HCT116 (cell line): Measurements from ENCODE around the gene PCDH17. TPM values are rescaled to one million over a fixed set of nuclear protein-coding genes. Genes with fewer than 3 reads are reported as not detected.

Source experiments
- ATAC-seq: fragments of 200-7000 bp; cut with Tn5 transposase; 2 replicates; pipeline ENCODE4 v1.9.1; 2020; ENCODE audit warnings: mild to moderate bottlenecking, moderate library complexity
- BruUV-seq: library from RNA; stranded (reverse); fragments of 400-500 nt; replicated peaks from 2 replicates; lab custom pipeline; 2021; lab: Mats Ljungman, UMichigan
- CTCF ChIA-PET: fragments of 300-600 bp; sonication (Branson Sonifier 250); formaldehyde crosslinking; loops from one replicate; lab custom pipeline; 2021; ENCODE audit warnings: antibody characterized with exemption; lab: Charles Lee
- POLR2A ChIA-PET: fragments of 300-600, 350-600 bp; sonication (Branson Sonifier 250); formaldehyde crosslinking; loops from one replicate; lab custom pipeline; 2021; ENCODE audit warnings: antibody characterized with exemption; lab: Charles Lee
- RAD21 ChIA-PET, 2 experiments: fragments of 300-600 bp; sonication (Branson Sonifier 250); formaldehyde crosslinking; loops; one replicate each; lab custom pipeline; 2023; ENCODE audit warnings: low total read pairs in 2 of 2; ENCODE audit not compliant: uncharacterized antibody in 2 of 2, unreplicated experiment in 2 of 2, low non-redundant PET in 1 of 2; lab: Charles Lee
- DNase-seq: peaks from one replicate; pipeline ENCODE4 v3.0.0-alpha.2; 2010; ENCODE audit warnings: low read depth, low spot score
- H2AFZ ChIP-seq: fragments of 200-600 bp; shearing (Covaris generic), sonication (generic); 2 replicates; pipeline ENCODE4 v1.6.1; 2017; ENCODE audit warnings: low read depth, mixed run types, mixed read lengths, antibody characterized with exemption, low read length; ENCODE audit not compliant: poor library complexity, severe bottlenecking
- H3K27ac ChIP-seq: 2 replicates; pipeline ENCODE4 v1.5.1; 2012; ENCODE audit warnings: low read depth, low read length
- H3K27me3 ChIP-seq: fragments of 200-600 bp; sonication (generic); 2 replicates; pipeline ENCODE4 v1.6.1; 2016; ENCODE audit warnings: mixed run types, low read length, mixed read lengths; ENCODE audit not compliant: insufficient read depth
- H3K36me3 ChIP-seq, 2 experiments: fragments of 200-500 bp in 1 of 2; fragments of 200-600 bp in 1 of 2; sonication (Bioruptor generic) in 1 of 2; sonication (generic) in 1 of 2; 2 replicates each; pipeline versions ENCODE4 v1.5.1 to v1.6.1; 2014 to 2016; ENCODE audit warnings: low read length in 2 of 2, inconsistent platforms in 1 of 2, mixed read lengths in 1 of 2, mixed run types in 1 of 2; ENCODE audit not compliant: insufficient read depth in 2 of 2, control insufficient read depth in 1 of 2
- H3K4me1 ChIP-seq, 2 experiments: fragments of 200-600 bp in 1 of 2; sonication (generic) in 1 of 2; 2 replicates each; pipeline versions ENCODE4 v1.5.1 to v1.6.1; 2012 to 2017; ENCODE audit warnings: low read length in 2 of 2, inconsistent platforms in 1 of 2, mild to moderate bottlenecking in 1 of 2, mixed read lengths in 1 of 2, mixed run types in 1 of 2, moderate library complexity in 1 of 2; ENCODE audit not compliant: insufficient read depth in 2 of 2, control insufficient read depth in 1 of 2
- H3K4me2 ChIP-seq: fragments of 200-600 bp; sonication (generic); 2 replicates; pipeline ENCODE4 v1.6.1; 2017; ENCODE audit warnings: mixed run types, low read length, mixed read lengths
- H3K4me3 ChIP-seq, 2 experiments: fragments of 200-600 bp in 1 of 2; sonication (generic) in 1 of 2; replicated peaks in 1 of 2; 2 replicates each; pipeline ENCODE4 v1.5.1; 2011 to 2016; ENCODE audit warnings: low read length in 2 of 2, control low read depth in 1 of 2, low read depth in 1 of 2, mild to moderate bottlenecking in 1 of 2, mixed read lengths in 1 of 2, mixed run types in 1 of 2
- H3K79me2 ChIP-seq: fragments of 200-600 bp; sonication (generic); 2 replicates; pipeline ENCODE4 v1.6.1; 2017; ENCODE audit warnings: mild to moderate bottlenecking, mixed run types, low read length, moderate library complexity, mixed read lengths; ENCODE audit not compliant: insufficient read depth
- H3K9ac ChIP-seq: fragments of 200-600 bp; sonication (generic); 2 replicates; pipeline ENCODE4 v1.6.1; 2016; ENCODE audit warnings: low read length, mixed read lengths
- H3K9me2 ChIP-seq: fragments of 200-600 bp; sonication (generic), shearing (Covaris generic); 2 replicates; pipeline ENCODE4 v1.6.1; 2017; ENCODE audit warnings: mixed run types, mild to moderate bottlenecking, moderate library complexity; ENCODE audit not compliant: insufficient read depth
- H3K9me3 ChIP-seq, 2 experiments: fragments of 200-500 bp in 1 of 2; fragments of 200-600 bp in 1 of 2; sonication (Bioruptor generic) in 1 of 2; sonication (generic) in 1 of 2; 2 replicates each; pipeline ENCODE4 v1.6.1; 2014 to 2017; ENCODE audit warnings: low read length in 2 of 2, mixed read lengths in 2 of 2, inconsistent platforms in 1 of 2, low read depth in 1 of 2, mild to moderate bottlenecking in 1 of 2, mixed run types in 1 of 2, moderate library complexity in 1 of 2; ENCODE audit not compliant: control insufficient read depth in 1 of 2, insufficient read depth in 1 of 2
- H4K20me1 ChIP-seq: fragments of 200-600 bp; sonication (generic), shearing (Covaris generic); 2 replicates; pipeline ENCODE4 v1.6.1; 2017; ENCODE audit warnings: mixed run types, mild to moderate bottlenecking, moderate library complexity; ENCODE audit not compliant: insufficient read depth
- CBX3 ChIP-seq: IDR thresholded peaks from 2 replicates; pipeline ENCODE4 v1.6.1; 2012; ENCODE audit warnings: low read depth
- CEBPB ChIP-seq: IDR thresholded peaks from 2 replicates; pipeline ENCODE4 v1.6.1; 2012; ENCODE audit warnings: low read depth
- EGR1 ChIP-seq: IDR thresholded peaks from 2 replicates; pipeline ENCODE4 v1.6.1; 2012; ENCODE audit warnings: low read depth
- ELF1 ChIP-seq: IDR thresholded peaks from 2 replicates; pipeline ENCODE4 v1.6.1; 2012; ENCODE audit warnings: low read depth, borderline replicate concordance
- EZH2 ChIP-seq: fragments of 200-600 bp; sonication (generic); IDR thresholded peaks from 2 replicates; pipeline ENCODE4 v1.6.1; 2017; ENCODE audit warnings: antibody characterized with exemption, mixed run types
- RAD21 ChIP-seq: IDR thresholded peaks from 2 replicates; pipeline ENCODE4 v1.6.1; 2012; ENCODE audit warnings: low read depth, mild to moderate bottlenecking
- SP1 ChIP-seq: IDR thresholded peaks from 2 replicates; pipeline ENCODE4 v1.6.1; 2012; ENCODE audit warnings: low read depth
- YY1 ChIP-seq: IDR thresholded peaks from 2 replicates; pipeline ENCODE4 v1.6.1; 2011; ENCODE audit warnings: low read length, low read depth, moderate library complexity, mild to moderate bottlenecking; ENCODE audit not compliant: insufficient replicate concordance; ENCODE audit errors: extremely low read depth
- ZFX ChIP-seq: fragments of 450-650 bp; IDR thresholded peaks from 2 replicates; pipeline ENCODE4 v1.6.1; 2017
- intact Hi-C: fragments of 100-400 bp; cut with micrococcal nuclease; formaldehyde crosslinking; loops from 2 replicates; pipeline ENCODE4 v1.10.0; 2022
- total RNA-seq: library from RNA; stranded (reverse); gene quantifications from one replicate; pipeline ENCODE4 v1.2.1, GENCODE V29; 2021; ENCODE audit not compliant: unreplicated experiment
- TF ChIP-seq, protein P1 (sequence below): IDR thresholded peaks from 2 replicates; pipeline ENCODE4 v1.6.1; 2012
- TF ChIP-seq, protein P2 (sequence below), 3 experiments: fragments of 200-600 bp in 1 of 3; sonication (generic) in 1 of 3; IDR thresholded peaks in 2 of 3; conservative IDR thresholded peaks in 1 of 3; 2 replicates each; pipeline ENCODE4 v1.5.1; 2012 to 2017; ENCODE audit warnings: low read depth in 2 of 3, low read length in 2 of 3, antibody characterized with exemption in 1 of 3, borderline replicate concordance in 1 of 3, control low read depth in 1 of 3, mild to moderate bottlenecking in 1 of 3, mixed read lengths in 1 of 3, mixed run types in 1 of 3, moderate library complexity in 1 of 3; ENCODE audit not compliant: insufficient read depth in 1 of 3
- TF ChIP-seq, protein P3 (sequence below): IDR thresholded peaks from 2 replicates; pipeline ENCODE4 v1.6.1; 2011; ENCODE audit warnings: mild to moderate bottlenecking, low read length, moderate library complexity; ENCODE audit not compliant: insufficient replicate concordance; ENCODE audit errors: extremely low read depth

PCDH17 gene
- total RNA-seq, 1 experiment from 2014 or later = 0.02 TPM

DNA sequence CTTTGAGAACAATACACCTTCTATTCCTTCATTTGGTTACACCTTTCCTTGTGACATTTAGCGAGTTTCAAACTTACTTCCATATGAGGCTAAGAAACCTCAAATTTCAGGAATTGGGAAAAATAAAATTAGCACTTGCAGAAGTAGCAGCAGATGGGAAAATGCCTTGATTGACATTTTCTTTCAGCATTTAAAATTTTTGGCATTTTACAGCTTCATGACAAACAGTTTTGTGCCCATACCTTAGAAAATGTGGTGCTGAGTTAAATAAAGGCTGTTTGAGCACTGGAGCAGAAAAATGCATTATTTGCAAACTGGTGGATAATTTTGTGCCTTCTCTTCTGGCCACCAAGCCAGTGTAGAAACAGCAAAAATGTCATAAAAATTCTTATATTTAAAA, 95.4 kb downstream of the PCDH17 start:
- RAD21 ChIA-PET = no interaction called here
- no TSS peak for BruUV-seq
- CTCF ChIA-PET = no interaction called here

DNA sequence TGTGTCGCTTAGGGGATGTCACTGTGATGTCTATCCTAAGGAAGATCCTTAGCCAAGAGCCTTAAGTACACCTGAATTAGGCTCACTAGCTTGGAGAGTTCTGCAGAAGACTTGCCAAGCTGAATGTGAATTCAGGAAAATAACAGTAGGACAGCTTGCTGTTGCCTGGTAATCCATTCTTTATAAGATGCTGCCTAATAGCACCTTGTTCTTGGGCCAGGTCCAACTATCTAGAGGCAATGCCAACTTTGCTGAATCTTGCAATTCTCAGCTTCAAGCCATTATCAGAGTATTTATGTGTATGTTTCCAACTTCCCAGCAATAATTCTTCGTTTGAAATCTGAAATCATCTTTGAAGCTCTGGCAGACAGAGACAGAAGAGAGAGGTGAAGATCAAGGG, 102.8 kb downstream of the PCDH17 start:
- ChIA-PET POLR2A (no interaction called here), CTCF (no interaction called here)
- intact Hi-C loops = no loop called here
- DNase-seq (no peak), ATAC-seq (no peak)
- Histone ChIP-seq H4K20me1 (no peaks in the 10 kb centered on the region), H3K27me3 (no peaks in the 10 kb centered on the region), H3K79me2 (no peaks in the 10 kb centered on the region), H2AFZ (no peak overlapping the region), H3K36me3 (no peaks in the 10 kb centered on the region), H3K9ac (no peak overlapping the region), H3K4me1 (no peaks in the 10 kb centered on the region), H3K9me2 (no peaks in the 10 kb centered on the region), H3K4me2 (no peak overlapping the region), H3K4me3 (no peak overlapping the region)
- BruUV-seq = no TSS peak
- TF ChIP-seq, protein P1, sequence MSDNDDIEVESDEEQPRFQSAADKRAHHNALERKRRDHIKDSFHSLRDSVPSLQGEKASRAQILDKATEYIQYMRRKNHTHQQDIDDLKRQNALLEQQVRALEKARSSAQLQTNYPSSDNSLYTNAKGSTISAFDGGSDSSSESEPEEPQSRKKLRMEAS = no peak
- TF ChIP-seq EGR1 = no peak
- TF ChIP-seq EZH2 = no peak
- no peak for TF ChIP-seq SP1
- no peak for TF ChIP-seq YY1
- no peak for TF ChIP-seq ZFX
- no peak for TF ChIP-seq ELF1
- TF ChIP-seq CEBPB = no peak
- TF ChIP-seq, protein P2, sequence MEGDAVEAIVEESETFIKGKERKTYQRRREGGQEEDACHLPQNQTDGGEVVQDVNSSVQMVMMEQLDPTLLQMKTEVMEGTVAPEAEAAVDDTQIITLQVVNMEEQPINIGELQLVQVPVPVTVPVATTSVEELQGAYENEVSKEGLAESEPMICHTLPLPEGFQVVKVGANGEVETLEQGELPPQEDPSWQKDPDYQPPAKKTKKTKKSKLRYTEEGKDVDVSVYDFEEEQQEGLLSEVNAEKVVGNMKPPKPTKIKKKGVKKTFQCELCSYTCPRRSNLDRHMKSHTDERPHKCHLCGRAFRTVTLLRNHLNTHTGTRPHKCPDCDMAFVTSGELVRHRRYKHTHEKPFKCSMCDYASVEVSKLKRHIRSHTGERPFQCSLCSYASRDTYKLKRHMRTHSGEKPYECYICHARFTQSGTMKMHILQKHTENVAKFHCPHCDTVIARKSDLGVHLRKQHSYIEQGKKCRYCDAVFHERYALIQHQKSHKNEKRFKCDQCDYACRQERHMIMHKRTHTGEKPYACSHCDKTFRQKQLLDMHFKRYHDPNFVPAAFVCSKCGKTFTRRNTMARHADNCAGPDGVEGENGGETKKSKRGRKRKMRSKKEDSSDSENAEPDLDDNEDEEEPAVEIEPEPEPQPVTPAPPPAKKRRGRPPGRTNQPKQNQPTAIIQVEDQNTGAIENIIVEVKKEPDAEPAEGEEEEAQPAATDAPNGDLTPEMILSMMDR (IDR thresholded peaks at IDR 0.05 in 2 of 3, conservative IDR thresholded peaks at IDR 0.05 in 1 of 3; ENCODE audit: borderline replicate concordance in 1 of 3, insufficient read depth in 1 of 3, low read depth in 2 of 3, low read length in 2 of 3) = no peak
- no peak for TF ChIP-seq RAD21
- TF ChIP-seq, protein P3, sequence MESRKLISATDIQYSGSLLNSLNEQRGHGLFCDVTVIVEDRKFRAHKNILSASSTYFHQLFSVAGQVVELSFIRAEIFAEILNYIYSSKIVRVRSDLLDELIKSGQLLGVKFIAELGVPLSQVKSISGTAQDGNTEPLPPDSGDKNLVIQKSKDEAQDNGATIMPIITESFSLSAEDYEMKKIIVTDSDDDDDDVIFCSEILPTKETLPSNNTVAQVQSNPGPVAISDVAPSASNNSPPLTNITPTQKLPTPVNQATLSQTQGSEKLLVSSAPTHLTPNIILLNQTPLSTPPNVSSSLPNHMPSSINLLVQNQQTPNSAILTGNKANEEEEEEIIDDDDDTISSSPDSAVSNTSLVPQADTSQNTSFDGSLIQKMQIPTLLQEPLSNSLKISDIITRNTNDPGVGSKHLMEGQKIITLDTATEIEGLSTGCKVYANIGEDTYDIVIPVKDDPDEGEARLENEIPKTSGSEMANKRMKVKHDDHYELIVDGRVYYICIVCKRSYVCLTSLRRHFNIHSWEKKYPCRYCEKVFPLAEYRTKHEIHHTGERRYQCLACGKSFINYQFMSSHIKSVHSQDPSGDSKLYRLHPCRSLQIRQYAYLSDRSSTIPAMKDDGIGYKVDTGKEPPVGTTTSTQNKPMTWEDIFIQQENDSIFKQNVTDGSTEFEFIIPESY = no peak
- TF ChIP-seq, all 23 proteins: peak for 0
- H3K27ac ChIP-seq = no peak overlapping the region
- peaks cover 10 to 19% of the 10 kb centered on the region in 2 experiments; a peak in 2 of 4 replicates for H3K9me3 ChIP-seq
- RAD21 ChIA-PET = no interaction called here

More for the DNA sequence above, 95.4 kb downstream of the PCDH17 start:
- H3K9me2 ChIP-seq = no peaks in the 10 kb centered on the region
- H3K9ac ChIP-seq = no peak overlapping the region
- no peaks in the 10 kb centered on the region for H3K36me3 ChIP-seq
- H4K20me1 ChIP-seq = no peaks in the 10 kb centered on the region
- POLR2A ChIA-PET = no interaction called here
- no peak overlapping the region for H2AFZ ChIP-seq
- peaks cover 13 to 32% of the 10 kb centered on the region in 2 experiments; a peak in 3 of 4 replicates for H3K9me3 ChIP-seq
- ATAC-seq (no peak), DNase-seq (no peak)
- intact Hi-C loops = no loop called here
- TF ChIP-seq EGR1 (no peak), CBX3 (no peak)
- H3K4me2 ChIP-seq = no peak overlapping the region
- no peaks in the 10 kb centered on the region for H3K4me1 ChIP-seq
- H3K79me2 ChIP-seq = no peaks in the 10 kb centered on the region
- no peak overlapping the region for H3K27ac ChIP-seq
- H3K27me3 ChIP-seq = no peaks in the 10 kb centered on the region
- no peak overlapping the region for H3K4me3 ChIP-seq
